Measurements from ENCODE around the gene GRPEL1. TPM values are rescaled to one million over a fixed set of nuclear protein-coding genes. Genes with fewer than 3 reads are reported as not detected.
A peak's percentile ranks its signal among the peaks of the same experiment; 100 is the strongest.

The GRPEL1 gene
- total and polyA plus RNA-seq, 2 experiments from 2014 or later, result 27.4 to 112 TPM

DNA sequence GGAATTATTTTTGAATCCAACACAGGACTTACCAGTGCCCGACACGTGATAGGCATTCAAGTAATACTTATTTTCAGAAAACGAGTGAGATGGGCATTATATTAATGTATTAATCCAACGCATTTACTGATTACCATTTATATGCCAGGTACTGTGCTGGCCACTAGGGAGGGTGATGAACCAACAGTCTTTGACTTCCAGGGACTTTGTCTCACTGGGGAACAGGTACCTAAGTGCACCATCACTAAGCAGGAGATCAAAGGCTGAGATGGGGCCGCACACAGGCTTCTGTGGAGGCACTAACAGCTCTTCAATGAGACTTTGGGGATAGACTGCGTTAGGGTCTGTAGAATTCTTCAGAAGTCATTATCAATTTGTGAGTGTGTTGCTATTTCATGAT is 30.4 kb downstream of the GRPEL1 start:
- no peaks in the 10 kb centered on the region for H3K79me2 ChIP-seq (replicated peaks; ENCODE audit: insufficient read depth)
- H3K36me3 Mint-ChIP-seq (ENCODE audit: low read depth), result 0 out of 3 replicates have a peak, but pooled peaks cover 3% of the 10 kb centered on the region
- H3K27me3 Mint-ChIP-seq (ENCODE audit: insufficient read depth, low read depth, poor library complexity), result peaks cover 26% of the 10 kb centered on the region
- H4K20me1 ChIP-seq (replicated peaks; ENCODE audit: insufficient read depth), result peaks cover 13% of the 10 kb centered on the region
- H3K4me2 ChIP-seq, result no peak overlapping the region
- H3K4me3 Mint-ChIP-seq, result no peak overlapping the region
- H3K27ac Mint-ChIP-seq, result no peak overlapping the region
- H3K9me3 Mint-ChIP-seq, result no peaks in the 10 kb centered on the region; the same call in 2 of the 3 replicates
- no peaks in the 10 kb centered on the region for H3K36me3 ChIP-seq (ENCODE audit: insufficient read depth)
- H3K27ac ChIP-seq (ENCODE audit: low read depth), result no peak overlapping the region
- no peak overlapping the region for H3K4me3 ChIP-seq
- TF ChIP-seq, protein P1, sequence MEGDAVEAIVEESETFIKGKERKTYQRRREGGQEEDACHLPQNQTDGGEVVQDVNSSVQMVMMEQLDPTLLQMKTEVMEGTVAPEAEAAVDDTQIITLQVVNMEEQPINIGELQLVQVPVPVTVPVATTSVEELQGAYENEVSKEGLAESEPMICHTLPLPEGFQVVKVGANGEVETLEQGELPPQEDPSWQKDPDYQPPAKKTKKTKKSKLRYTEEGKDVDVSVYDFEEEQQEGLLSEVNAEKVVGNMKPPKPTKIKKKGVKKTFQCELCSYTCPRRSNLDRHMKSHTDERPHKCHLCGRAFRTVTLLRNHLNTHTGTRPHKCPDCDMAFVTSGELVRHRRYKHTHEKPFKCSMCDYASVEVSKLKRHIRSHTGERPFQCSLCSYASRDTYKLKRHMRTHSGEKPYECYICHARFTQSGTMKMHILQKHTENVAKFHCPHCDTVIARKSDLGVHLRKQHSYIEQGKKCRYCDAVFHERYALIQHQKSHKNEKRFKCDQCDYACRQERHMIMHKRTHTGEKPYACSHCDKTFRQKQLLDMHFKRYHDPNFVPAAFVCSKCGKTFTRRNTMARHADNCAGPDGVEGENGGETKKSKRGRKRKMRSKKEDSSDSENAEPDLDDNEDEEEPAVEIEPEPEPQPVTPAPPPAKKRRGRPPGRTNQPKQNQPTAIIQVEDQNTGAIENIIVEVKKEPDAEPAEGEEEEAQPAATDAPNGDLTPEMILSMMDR (conservative IDR thresholded peaks at IDR 0.05; ENCODE audit: low read depth in 2 of 2), result peak; percentile 21 to 24
- no peak for TF ChIP-seq CREB1 (CRISPR knock-in tag; IDR thresholded peaks at IDR 0.05; ENCODE audit: low read depth)
- DNase-seq (ENCODE audit: low spot score) (peak; percentile 30), ATAC-seq (no peak)
- peaks cover 5% of the 10 kb centered on the region; the same call in 1 of the 2 replicates for H3K4me1 ChIP-seq (ENCODE audit: insufficient read depth)
- peaks cover 11% of the 10 kb centered on the region for H3K4me1 Mint-ChIP-seq
- no peak overlapping the region for H2AFZ ChIP-seq
- no peaks in the 10 kb centered on the region for H3K9me2 ChIP-seq (ENCODE audit: insufficient read depth)
- peaks cover 23% of the 10 kb centered on the region for H3K27me3 ChIP-seq (ENCODE audit: insufficient read depth)
- 0 out of 2 replicates have a peak, but pooled peaks cover 3% of the 10 kb centered on the region for H3F3A ChIP-seq (replicated peaks; ENCODE audit: low read depth)

DNA sequence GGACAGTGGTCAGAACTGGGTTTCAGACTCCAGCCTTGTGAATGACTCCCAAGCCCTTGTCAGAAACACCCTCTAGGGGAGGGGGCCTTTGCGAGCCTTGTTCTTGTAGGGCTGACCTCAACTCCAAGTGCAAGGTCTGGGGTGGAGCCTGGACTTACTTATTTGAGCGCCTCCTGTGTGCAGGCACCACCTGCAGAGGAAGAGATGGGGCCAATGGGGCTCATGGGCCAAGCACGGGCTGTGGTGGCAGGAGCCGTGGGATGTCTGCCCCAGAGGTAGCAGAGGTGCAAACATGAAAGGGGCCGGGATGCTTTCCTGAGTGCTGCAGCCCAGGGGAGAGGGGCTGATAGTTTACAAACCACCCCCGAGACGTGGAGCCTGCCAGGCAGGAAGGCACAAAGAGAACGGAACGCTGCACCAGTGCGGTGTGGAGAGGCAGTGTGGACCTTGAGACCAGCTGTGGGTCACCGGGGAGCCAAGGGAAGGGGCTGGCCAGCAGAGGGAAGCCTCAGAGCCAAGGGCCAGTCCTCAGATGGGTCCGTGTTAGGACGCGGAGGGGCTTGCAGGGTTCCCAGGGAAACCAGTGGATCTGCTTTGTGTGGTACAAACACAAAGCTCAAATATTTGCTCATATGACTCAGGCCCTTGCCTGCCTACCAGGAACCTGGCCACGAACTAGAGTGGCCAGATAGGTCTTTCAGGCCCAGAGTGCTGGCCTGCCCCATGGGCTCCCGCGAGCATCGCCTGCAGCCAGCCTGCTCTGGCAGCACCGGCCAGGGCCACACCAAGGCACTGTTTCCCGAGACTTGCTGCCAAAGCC is 33.4 kb downstream of the GRPEL1 start:
- Histone ChIP-seq H3K4me1 (ENCODE audit: insufficient read depth) (no peaks in the 10 kb centered on the region), H3K79me2 (replicated peaks; ENCODE audit: insufficient read depth) (no peaks in the 10 kb centered on the region), H3K9me2 (ENCODE audit: insufficient read depth) (no peaks in the 10 kb centered on the region), H2AFZ (no peak overlapping the region), H3K27me3 (ENCODE audit: insufficient read depth) (no peaks in the 10 kb centered on the region), H4K20me1 (replicated peaks; ENCODE audit: insufficient read depth) (peaks cover 6% of the 10 kb centered on the region), H3F3A (replicated peaks; ENCODE audit: low read depth) (no peaks in the 10 kb centered on the region), H3K4me2 (no peak overlapping the region), H3K27ac (ENCODE audit: low read depth) (no peak overlapping the region), H3K4me3 (no peak overlapping the region), H3K36me3 (ENCODE audit: insufficient read depth) (peaks cover 6% of the 10 kb centered on the region; the same call in 1 of the 2 replicates)
- Mint-ChIP-seq H3K9me3 (no peaks in the 10 kb centered on the region), H3K4me1 (no peaks in the 10 kb centered on the region), H3K27ac (no peak overlapping the region), H3K4me3 (no peak overlapping the region), H3K36me3 (ENCODE audit: low read depth) (peaks cover 24% of the 10 kb centered on the region), H3K27me3 (ENCODE audit: insufficient read depth, low read depth, poor library complexity) (peaks cover 8% of the 10 kb centered on the region)
- DNase-seq (ENCODE audit: low spot score), result peak; percentile 46
- peak; percentile 71 for ATAC-seq
- TF ChIP-seq JUNB (IDR thresholded peaks at IDR 0.05; ENCODE audit: unreplicated experiment), result no peak
- TF ChIP-seq STAT1 (IDR thresholded peaks at IDR 0.05; ENCODE audit: unreplicated experiment), result no peak
- TF ChIP-seq, protein P1 (conservative IDR thresholded peaks at IDR 0.05; ENCODE audit: low read depth in 2 of 2), result no peak
- TF ChIP-seq, protein P2, sequence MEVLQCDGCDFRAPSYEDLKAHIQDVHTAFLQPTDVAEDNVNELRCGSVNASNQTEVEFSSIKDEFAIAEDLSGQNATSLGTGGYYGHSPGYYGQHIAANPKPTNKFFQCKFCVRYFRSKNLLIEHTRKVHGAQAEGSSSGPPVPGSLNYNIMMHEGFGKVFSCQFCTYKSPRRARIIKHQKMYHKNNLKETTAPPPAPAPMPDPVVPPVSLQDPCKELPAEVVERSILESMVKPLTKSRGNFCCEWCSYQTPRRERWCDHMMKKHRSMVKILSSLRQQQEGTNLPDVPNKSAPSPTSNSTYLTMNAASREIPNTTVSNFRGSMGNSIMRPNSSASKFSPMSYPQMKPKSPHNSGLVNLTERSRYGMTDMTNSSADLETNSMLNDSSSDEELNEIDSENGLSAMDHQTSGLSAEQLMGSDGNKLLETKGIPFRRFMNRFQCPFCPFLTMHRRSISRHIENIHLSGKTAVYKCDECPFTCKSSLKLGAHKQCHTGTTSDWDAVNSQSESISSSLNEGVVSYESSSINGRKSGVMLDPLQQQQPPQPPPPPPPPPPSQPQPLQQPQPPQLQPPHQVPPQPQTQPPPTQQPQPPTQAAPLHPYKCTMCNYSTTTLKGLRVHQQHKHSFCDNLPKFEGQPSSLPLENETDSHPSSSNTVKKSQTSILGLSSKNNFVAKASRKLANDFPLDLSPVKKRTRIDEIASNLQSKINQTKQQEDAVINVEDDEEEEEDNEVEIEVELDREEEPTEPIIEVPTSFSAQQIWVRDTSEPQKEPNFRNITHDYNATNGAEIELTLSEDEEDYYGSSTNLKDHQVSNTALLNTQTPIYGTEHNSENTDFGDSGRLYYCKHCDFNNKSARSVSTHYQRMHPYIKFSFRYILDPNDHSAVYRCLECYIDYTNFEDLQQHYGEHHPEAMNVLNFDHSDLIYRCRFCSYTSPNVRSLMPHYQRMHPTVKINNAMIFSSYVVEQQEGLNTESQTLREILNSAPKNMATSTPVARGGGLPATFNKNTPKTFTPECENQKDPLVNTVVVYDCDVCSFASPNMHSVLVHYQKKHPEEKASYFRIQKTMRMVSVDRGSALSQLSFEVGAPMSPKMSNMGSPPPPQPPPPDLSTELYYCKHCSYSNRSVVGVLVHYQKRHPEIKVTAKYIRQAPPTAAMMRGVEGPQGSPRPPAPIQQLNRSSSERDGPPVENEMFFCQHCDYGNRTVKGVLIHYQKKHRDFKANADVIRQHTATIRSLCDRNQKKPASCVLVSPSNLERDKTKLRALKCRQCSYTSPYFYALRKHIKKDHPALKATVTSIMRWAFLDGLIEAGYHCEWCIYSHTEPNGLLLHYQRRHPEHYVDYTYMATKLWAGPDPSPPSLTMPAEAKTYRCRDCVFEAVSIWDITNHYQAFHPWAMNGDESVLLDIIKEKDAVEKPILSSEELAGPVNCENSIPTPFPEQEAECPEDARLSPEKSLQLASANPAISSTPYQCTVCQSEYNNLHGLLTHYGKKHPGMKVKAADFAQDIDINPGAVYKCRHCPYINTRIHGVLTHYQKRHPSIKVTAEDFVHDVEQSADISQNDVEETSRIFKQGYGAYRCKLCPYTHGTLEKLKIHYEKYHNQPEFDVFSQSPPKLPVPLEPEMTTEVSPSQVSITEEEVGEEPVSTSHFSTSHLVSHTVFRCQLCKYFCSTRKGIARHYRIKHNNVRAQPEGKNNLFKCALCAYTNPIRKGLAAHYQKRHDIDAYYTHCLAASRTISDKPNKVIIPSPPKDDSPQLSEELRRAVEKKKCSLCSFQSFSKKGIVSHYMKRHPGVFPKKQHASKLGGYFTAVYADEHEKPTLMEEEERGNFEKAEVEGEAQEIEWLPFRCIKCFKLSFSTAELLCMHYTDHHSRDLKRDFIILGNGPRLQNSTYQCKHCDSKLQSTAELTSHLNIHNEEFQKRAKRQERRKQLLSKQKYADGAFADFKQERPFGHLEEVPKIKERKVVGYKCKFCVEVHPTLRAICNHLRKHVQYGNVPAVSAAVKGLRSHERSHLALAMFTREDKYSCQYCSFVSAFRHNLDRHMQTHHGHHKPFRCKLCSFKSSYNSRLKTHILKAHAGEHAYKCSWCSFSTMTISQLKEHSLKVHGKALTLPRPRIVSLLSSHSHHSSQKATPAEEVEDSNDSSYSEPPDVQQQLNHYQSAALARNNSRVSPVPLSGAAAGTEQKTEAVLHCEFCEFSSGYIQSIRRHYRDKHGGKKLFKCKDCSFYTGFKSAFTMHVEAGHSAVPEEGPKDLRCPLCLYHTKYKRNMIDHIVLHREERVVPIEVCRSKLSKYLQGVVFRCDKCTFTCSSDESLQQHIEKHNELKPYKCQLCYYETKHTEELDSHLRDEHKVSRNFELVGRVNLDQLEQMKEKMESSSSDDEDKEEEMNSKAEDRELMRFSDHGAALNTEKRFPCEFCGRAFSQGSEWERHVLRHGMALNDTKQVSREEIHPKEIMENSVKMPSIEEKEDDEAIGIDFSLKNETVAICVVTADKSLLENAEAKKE (CRISPR knock-in tag; IDR thresholded peaks at IDR 0.05), result no peak
- no peak for TF ChIP-seq EZH2 (IDR thresholded peaks at IDR 0.05; ENCODE audit: low read depth, unreplicated experiment)
- no peak for TF ChIP-seq ZNF114 (CRISPR knock-in tag; IDR thresholded peaks at IDR 0.05)
- TF ChIP-seq POLR2AphosphoS5 (IDR thresholded peaks at IDR 0.05; ENCODE audit: low read depth), result no peak
- TF ChIP-seq ZNF331 (CRISPR knock-in tag; IDR thresholded peaks at IDR 0.05; ENCODE audit: low read depth), result no peak
